OCI-LY1 (cell line): ENCODE measurements around the gene CLEC16A.

Experiments
- CTCF ChIP-seq: fragments of 200-600 bp; sonication (generic), shearing (Covaris generic); IDR thresholded peaks from 2 replicates; pipeline ENCODE4 v1.5.1; 2017; ENCODE audit warnings: mild to moderate bottlenecking, antibody characterized with exemption, low read length, moderate library complexity, mixed read lengths
- EZH2 ChIP-seq: fragments of 200-600 bp; sonication (generic), shearing (Covaris generic); IDR thresholded peaks from 2 replicates; pipeline ENCODE4 v1.8.0; 2017; ENCODE audit warnings: borderline replicate concordance, mixed run types, mild to moderate bottlenecking, antibody characterized with exemption, low read length, moderate library complexity, mixed read lengths

DNA sequence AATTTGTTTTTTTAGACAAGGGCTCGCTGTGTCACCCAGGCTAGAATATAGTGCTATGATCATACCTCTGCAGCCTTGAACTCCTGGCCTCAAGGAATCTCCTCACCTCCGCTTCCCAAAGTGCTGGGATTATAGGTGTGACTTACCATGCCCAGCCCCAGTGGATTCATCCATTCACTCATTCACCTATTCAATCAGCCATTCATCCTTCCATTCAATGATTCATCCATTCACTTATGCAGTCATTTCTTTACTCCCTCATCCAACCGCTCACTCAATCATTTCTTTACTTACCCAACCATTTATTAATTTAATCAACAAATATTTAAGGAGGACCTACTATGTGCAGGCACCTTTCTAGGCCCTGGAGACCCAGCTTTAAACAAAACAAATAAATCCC, 27.8 kb upstream of the CLEC16A start:
- TF ChIP-seq CTCF = no peak
- TF ChIP-seq EZH2 = no peak
